LNCAP (cell line): ENCODE data around the gene ZNF878.

Source experiments
- TF ChIP-seq, protein P1 (sequence below): fragments of 450-650 bp; IDR thresholded peaks from 2 replicates; pipeline ENCODE4 v1.5.1; 2017; ENCODE audit warnings: mild to moderate bottlenecking

The ZNF878 gene

DNA sequence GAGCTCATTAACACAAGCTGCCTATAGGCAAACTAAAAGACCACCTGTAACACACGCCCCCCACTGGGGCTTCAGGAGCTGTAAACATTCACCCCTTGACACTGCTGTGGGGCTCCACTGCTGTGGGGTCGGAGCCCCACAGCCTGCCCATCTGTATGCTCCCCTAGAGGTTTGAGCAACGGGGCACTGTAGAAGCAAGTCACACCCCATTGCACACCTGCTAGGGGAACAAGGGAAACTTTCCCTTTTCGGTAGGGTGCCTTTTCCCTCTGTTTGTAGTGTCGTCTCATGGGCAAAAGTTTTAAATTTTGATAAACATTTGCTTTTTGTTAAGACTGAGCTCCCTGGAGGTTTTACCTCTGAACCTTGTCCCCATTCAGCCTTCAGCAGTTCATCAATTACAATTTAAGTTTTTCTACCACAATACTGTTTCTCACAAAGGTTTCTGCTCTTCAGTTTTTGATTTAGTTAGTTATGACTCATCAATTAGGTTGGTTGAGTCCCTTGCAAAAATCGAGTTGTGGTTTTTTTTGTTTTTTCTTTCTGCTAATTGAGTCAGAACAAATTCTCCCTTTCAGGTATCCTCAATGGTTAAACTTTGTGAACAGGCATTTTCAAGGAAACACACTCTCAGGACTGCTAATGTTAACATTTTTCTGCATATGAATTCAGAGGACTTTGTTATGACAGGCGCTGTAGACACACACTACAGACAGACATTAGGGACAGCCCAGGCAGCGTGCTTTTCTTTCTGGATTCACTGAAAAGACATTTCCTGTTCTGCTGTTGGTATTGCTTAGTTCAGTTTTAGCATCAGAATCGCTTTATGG is 52.4 kb downstream of the ZNF878 start:
- TF ChIP-seq, protein P1, sequence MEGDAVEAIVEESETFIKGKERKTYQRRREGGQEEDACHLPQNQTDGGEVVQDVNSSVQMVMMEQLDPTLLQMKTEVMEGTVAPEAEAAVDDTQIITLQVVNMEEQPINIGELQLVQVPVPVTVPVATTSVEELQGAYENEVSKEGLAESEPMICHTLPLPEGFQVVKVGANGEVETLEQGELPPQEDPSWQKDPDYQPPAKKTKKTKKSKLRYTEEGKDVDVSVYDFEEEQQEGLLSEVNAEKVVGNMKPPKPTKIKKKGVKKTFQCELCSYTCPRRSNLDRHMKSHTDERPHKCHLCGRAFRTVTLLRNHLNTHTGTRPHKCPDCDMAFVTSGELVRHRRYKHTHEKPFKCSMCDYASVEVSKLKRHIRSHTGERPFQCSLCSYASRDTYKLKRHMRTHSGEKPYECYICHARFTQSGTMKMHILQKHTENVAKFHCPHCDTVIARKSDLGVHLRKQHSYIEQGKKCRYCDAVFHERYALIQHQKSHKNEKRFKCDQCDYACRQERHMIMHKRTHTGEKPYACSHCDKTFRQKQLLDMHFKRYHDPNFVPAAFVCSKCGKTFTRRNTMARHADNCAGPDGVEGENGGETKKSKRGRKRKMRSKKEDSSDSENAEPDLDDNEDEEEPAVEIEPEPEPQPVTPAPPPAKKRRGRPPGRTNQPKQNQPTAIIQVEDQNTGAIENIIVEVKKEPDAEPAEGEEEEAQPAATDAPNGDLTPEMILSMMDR = no peak

DNA sequence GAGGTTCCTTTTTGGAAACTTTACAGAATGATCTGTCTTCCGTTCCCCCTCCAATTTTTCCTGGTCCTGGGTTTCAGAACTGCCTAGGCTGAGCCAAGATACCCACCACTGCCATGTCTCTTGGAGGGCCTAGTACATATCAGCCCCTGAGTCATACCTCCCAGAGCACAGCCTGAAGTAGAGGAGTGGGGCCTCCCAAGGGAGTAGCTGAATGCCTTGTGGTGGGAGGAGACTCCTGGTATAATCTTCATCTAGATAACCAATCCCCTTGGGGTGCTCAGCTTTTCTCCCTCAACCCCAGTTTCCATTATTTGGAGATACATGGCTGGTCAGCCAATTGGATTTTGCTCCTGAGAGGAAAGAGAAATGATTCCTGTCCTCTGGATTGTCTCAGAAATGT is 57.6 kb downstream of the ZNF878 start:
- TF ChIP-seq, protein P1 = no peak
